Tibial nerve (tissue), 4 donors: ENCODE data around the gene COL4A1. TPM values are rescaled to one million over a fixed set of nuclear protein-coding genes. Genes with fewer than 3 reads are reported as not detected.
A peak's percentile ranks its signal among the peaks of the same experiment; 100 is the strongest.

ENCODE experiments used
- DNase-seq, 2 donors: peaks; one replicate each; pipeline ENCODE4 v3.0.0-alpha.2; 2019; ENCODE audit warnings: low spot score in 2 of 2
- H3K27ac ChIP-seq, 4 donors: fragments of 200-600 bp; sonication (generic) in 3 of 4; one replicate each; pipeline ENCODE4 v1.5.1; 2017 to 2019; ENCODE audit warnings: mild to moderate bottlenecking in 1 of 4
- H3K27me3 ChIP-seq, 2 donors: fragments of 200-600 bp; sonication (generic) in 1 of 2; one replicate each; pipeline versions ENCODE4 v1.5.1 to v1.6.0; 2017 to 2019
- H3K36me3 ChIP-seq, 3 donors: fragments of 200-600 bp; sonication (generic); one replicate each; pipeline ENCODE4 v1.5.1; 2018 to 2019
- H3K4me1 ChIP-seq, 4 donors: fragments of 200-600 bp; sonication (generic) in 3 of 4; one replicate each; pipeline ENCODE4 v1.5.1; 2017 to 2019
- H3K4me3 ChIP-seq, 4 donors: fragments of 200-600 bp; sonication (generic) in 3 of 4; one replicate each; pipeline ENCODE4 v1.5.1; 2017 to 2019; ENCODE audit warnings: mild to moderate bottlenecking in 1 of 4, moderate library complexity in 1 of 4
- H3K9me3 ChIP-seq, 4 donors: fragments of 200-600 bp; sonication (generic) in 3 of 4; one replicate each; pipeline ENCODE4 v1.5.1; 2017 to 2019
- CTCF ChIP-seq, 5 experiments: fragments of 200-600 bp in 3 of 5; fragments of 450-650 bp in 2 of 5; sonication (generic) in 3 of 5; IDR thresholded peaks; one replicate each; pipeline ENCODE4 v1.5.1; 2016 to 2019; ENCODE audit warnings: antibody characterized with exemption in 5 of 5, mild to moderate bottlenecking in 3 of 5, moderate library complexity in 2 of 5
- EP300 ChIP-seq, 2 donors: sonication (generic); formaldehyde crosslinking; IDR thresholded peaks; one replicate each; pipeline ENCODE4 v1.6.1; 2017; ENCODE audit warnings: antibody characterized with exemption in 2 of 2, mild to moderate bottlenecking in 1 of 2
- POLR2A ChIP-seq, 2 donors: fragments of 450-650 bp; IDR thresholded peaks; one replicate each; pipeline ENCODE4 v1.6.1; 2017; ENCODE audit warnings: antibody characterized with exemption in 2 of 2, mild to moderate bottlenecking in 2 of 2, moderate library complexity in 2 of 2
- WGBS, 2 donors: methylation state at CpG; one replicate each; pipeline ENCODE4 v1.1.5; 2018; 5-methylcytosine and 5-hydroxymethylcytosine counted together
- total RNA-seq, 4 donors: library from RNA; depleted of rRNA; stranded (reverse); fragments of >200 nt; gene quantifications; one replicate each; pipeline ENCODE4 v1.1.0, GENCODE V29; 2016

COL4A1 gene
- total RNA-seq, 4 donors from 2014 or later: 385 to 583 (median 526) TPM

- Histone ChIP-seq H3K4me3 (no peak overlapping the region), H3K27ac (no peak overlapping the region), H3K36me3 (peaks cover 0 to 4% (median 0%) of the 10 kb centered on the region in 3 donors), H3K4me1 (peaks cover 0 to 22% (median 3%) of the 10 kb centered on the region in 4 donors), H3K9me3 (peaks cover 0 to 9% (median 0%) of the 10 kb centered on the region in 4 donors), H3K27me3 (no peaks in the 10 kb centered on the region)
- 93 to 95% methylated on average over 3 of the region's 3 CpGs for WGBS, 2 donors
- DNase-seq: no peak
- TF ChIP-seq EP300 (IDR thresholded peaks at IDR 0.05) (no peak), POLR2A (IDR thresholded peaks at IDR 0.05) (no peak), CTCF (IDR thresholded peaks at IDR 0.05) (no peak)
Measured at GRCh38 chr13:110140099-110140498, 166.9 kb downstream of the COL4A1 start.

- no peaks in the 10 kb centered on the region for H3K27me3 ChIP-seq
- no peak for DNase-seq
- no peaks in the 10 kb centered on the region for H3K36me3 ChIP-seq
- peak overlapping the region in 3 of 4 donors; percentile 34 to 62 (median 43) for H3K4me3 ChIP-seq
- peaks cover 0 to 22% (median 3%) of the 10 kb centered on the region in 4 donors for H3K4me1 ChIP-seq
- H3K27ac ChIP-seq: peak overlapping the region in 2 of 4 donors; percentile 14 to 69
- TF ChIP-seq EP300 (IDR thresholded peaks at IDR 0.05) (no peak), POLR2A (IDR thresholded peaks at IDR 0.05) (no peak), CTCF (IDR thresholded peaks at IDR 0.05) (no peak)
- 35 to 41% methylated on average over 8 of the region's 8 CpGs for WGBS, 2 donors
- peaks cover 0 to 9% (median 0%) of the 10 kb centered on the region in 4 donors for H3K9me3 ChIP-seq
Measured at GRCh38 chr13:110138700-110139036, 168.3 kb downstream of the COL4A1 start.

GRCh38 chr13:110138010-110138699 lies 168.8 kb downstream of the COL4A1 start:
- peaks cover 0 to 22% (median 3%) of the 10 kb centered on the region in 4 donors for H3K4me1 ChIP-seq
- TF ChIP-seq CTCF (IDR thresholded peaks at IDR 0.05) (peak in 1 of 5 experiments; percentile 6), EP300 (IDR thresholded peaks at IDR 0.05) (peak; percentile 39 to 70), POLR2A (IDR thresholded peaks at IDR 0.05) (no peak)

GRCh38 chr13:110137680-110138009 lies 169.3 kb downstream of the COL4A1 start:
- H3K9me3 ChIP-seq: peaks cover 0 to under 1% (median 0%) of the 10 kb centered on the region in 4 donors
- H3K4me1 ChIP-seq: peaks cover 0 to 22% (median 3%) of the 10 kb centered on the region in 4 donors
- H3K27ac ChIP-seq: peak overlapping the region in 2 of 4 donors; percentile 22 to 69
- H3K4me3 ChIP-seq: peak overlapping the region; percentile 34 to 62 (median 44)
- peak in 1 of 2 donors; percentile 25 for DNase-seq
- TF ChIP-seq POLR2A (IDR thresholded peaks at IDR 0.05) (no peak), CTCF (IDR thresholded peaks at IDR 0.05) (peak in 4 of 5 experiments; percentile 12 to 32 (median 23))
- no peaks in the 10 kb centered on the region for H3K27me3 ChIP-seq
- 1 to 2% methylated on average over 7 of the region's 7 CpGs for WGBS, 2 donors
- no peaks in the 10 kb centered on the region for H3K36me3 ChIP-seq

More at GRCh38 chr13:110138010-110138699, 168.8 kb downstream of the COL4A1 start:
- Histone ChIP-seq H3K27ac (peak overlapping the region in 2 of 4 donors; percentile 22 to 69), H3K9me3 (peaks cover 0 to 6% (median 0%) of the 10 kb centered on the region in 4 donors), H3K36me3 (no peaks in the 10 kb centered on the region), H3K27me3 (no peaks in the 10 kb centered on the region), H3K4me3 (peak overlapping the region; percentile 34 to 62 (median 44))
- 1% methylated on average over 37 to 51 of the region's 60 CpGs for WGBS, 2 donors
- peak in 1 of 2 donors; percentile 43 for DNase-seq
